ENCODE data around the gene PLEKHH1.

PLEKHH1 gene

DNA sequence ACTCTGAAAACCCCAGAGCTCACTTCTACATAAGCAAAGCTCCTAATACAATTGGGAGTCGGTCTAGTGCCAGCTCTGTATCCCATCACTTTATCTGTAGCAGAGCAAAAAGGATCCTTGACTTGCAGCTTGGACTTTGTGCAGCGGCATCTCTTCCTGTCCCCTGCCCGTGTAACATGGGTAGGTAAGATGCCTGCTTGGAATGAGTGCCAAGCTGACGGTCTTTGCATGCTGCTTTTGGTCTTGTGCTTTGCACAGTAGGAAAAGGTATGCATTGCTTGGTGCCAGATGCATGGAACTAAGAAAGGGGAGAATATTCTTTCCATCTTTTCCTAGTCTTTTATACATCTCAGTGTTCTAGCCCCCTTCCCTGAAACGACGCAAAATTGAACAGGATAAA, 6.9 kb upstream of the PLEKHH1 start:
- no peaks in the 10 kb centered on the region for H3K9me2 ChIP-seq (replicated peaks; ENCODE audit: control insufficient read depth, low read length)
- H3K27me3 ChIP-seq (ENCODE audit: control insufficient read depth, low read length) = peaks cover 53% of the 10 kb centered on the region

DNA sequence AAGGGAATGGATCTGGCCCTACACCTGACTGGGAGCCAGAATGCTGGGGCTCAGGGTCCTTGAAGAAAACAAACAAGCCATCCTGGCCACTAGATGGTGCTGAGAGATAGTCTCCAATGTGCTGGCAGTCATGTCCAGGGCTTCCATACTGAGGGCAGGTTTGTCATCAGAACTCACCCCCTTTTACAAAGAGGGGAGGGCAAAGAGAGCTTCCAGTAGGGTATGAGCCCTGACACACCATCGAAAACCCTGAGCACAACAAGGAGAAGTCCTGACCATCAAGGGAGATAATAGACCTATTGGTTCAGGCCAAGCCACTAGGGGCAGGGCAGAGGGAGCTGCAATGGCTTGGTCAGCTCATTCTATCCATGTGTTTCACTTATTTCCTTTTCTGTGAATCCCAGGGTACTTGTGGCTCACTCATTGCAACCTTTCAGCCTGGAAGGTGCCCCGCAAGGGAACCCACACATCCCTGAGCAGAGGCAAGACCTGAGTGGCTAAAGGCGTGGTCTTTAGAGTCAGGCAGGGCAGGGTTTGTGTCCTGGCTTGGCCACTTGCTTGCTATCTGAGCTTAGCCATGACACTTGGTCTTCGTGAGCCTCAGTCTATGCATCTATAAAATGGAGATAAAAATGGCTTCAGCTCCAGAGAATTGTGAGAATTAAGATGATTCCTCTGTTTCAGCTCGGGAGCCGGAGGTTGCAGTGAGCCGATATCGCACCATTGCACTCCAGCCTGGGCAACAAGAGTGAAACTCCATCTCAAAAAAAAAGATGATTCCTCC, 6.2 kb upstream of the PLEKHH1 start:
- Histone ChIP-seq H3K36me3 (ENCODE audit: control insufficient read depth, low read length) (no peaks in the 10 kb centered on the region), H3K4me3 (ENCODE audit: low read length) (no peak overlapping the region), H4K20me1 (ENCODE audit: control insufficient read depth, insufficient read depth, low read depth, low read length) (no peaks in the 10 kb centered on the region), H3K9me2 (replicated peaks; ENCODE audit: control insufficient read depth, low read length) (no peaks in the 10 kb centered on the region), H3K4me2 (ENCODE audit: low read length) (no peak overlapping the region), H3F3A (ENCODE audit: control insufficient read depth, insufficient read depth) (no peaks in the 10 kb centered on the region), H3K79me2 (ENCODE audit: control insufficient read depth, low read length) (no peaks in the 10 kb centered on the region), H3K27ac (ENCODE audit: low read depth, low read length) (no peak overlapping the region), H3K27me3 (ENCODE audit: control insufficient read depth, low read length) (peaks cover 48% of the 10 kb centered on the region), H3K9me3 (ENCODE audit: control insufficient read depth, insufficient read depth, low read length) (no peaks in the 10 kb centered on the region), H3K4me1 (ENCODE audit: control insufficient read depth, low read length) (peaks cover 9% of the 10 kb centered on the region)
- TF ChIP-seq, protein P1, sequence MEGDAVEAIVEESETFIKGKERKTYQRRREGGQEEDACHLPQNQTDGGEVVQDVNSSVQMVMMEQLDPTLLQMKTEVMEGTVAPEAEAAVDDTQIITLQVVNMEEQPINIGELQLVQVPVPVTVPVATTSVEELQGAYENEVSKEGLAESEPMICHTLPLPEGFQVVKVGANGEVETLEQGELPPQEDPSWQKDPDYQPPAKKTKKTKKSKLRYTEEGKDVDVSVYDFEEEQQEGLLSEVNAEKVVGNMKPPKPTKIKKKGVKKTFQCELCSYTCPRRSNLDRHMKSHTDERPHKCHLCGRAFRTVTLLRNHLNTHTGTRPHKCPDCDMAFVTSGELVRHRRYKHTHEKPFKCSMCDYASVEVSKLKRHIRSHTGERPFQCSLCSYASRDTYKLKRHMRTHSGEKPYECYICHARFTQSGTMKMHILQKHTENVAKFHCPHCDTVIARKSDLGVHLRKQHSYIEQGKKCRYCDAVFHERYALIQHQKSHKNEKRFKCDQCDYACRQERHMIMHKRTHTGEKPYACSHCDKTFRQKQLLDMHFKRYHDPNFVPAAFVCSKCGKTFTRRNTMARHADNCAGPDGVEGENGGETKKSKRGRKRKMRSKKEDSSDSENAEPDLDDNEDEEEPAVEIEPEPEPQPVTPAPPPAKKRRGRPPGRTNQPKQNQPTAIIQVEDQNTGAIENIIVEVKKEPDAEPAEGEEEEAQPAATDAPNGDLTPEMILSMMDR (IDR thresholded peaks at IDR 0.05; ENCODE audit: low read depth, low read length, poor library complexity, severe bottlenecking) = peak; percentile 98
- no peak for TF ChIP-seq EZH2phosphoT487 (IDR thresholded peaks at IDR 0.05; ENCODE audit: borderline replicate concordance, low read length)

More for the DNA sequence above, 6.9 kb upstream of the PLEKHH1 start:
- Histone ChIP-seq H3K36me3 (ENCODE audit: control insufficient read depth, low read length) (no peaks in the 10 kb centered on the region), H4K20me1 (ENCODE audit: control insufficient read depth, insufficient read depth, low read depth, low read length) (no peaks in the 10 kb centered on the region), H3K4me1 (ENCODE audit: control insufficient read depth, low read length) (peaks cover 9% of the 10 kb centered on the region), H3K9me3 (ENCODE audit: control insufficient read depth, insufficient read depth, low read length) (no peaks in the 10 kb centered on the region), H3K27ac (ENCODE audit: low read depth, low read length) (no peak overlapping the region), H3F3A (ENCODE audit: control insufficient read depth, insufficient read depth) (no peaks in the 10 kb centered on the region), H3K79me2 (ENCODE audit: control insufficient read depth, low read length) (no peaks in the 10 kb centered on the region), H3K4me2 (ENCODE audit: low read length) (no peak overlapping the region), H3K4me3 (ENCODE audit: low read length) (no peak overlapping the region)
- TF ChIP-seq, protein P1 (IDR thresholded peaks at IDR 0.05; ENCODE audit: low read depth, low read length, poor library complexity, severe bottlenecking) = no peak
- TF ChIP-seq EZH2phosphoT487 (IDR thresholded peaks at IDR 0.05; ENCODE audit: borderline replicate concordance, low read length) = no peak

DNA sequence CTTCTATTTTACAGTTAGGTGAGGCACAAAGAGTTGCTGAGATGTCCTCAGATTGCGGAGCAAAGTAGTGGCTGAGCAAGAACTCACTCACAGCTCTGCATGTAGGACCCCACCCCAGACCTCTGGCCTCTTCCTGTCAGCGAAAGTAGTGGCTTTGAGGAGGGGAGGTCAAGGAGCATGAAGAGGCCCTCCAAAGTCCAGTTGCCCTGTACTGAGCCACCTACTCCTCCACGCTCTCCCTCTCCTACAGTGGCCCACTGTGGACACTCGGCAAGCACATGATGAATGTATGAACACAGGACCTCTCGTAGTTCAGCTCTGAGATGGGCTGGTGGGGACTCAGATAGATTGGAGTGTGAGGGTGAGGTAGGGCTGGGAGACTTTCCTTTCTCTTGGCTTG, 5.3 kb upstream of the PLEKHH1 start:
- no peaks in the 10 kb centered on the region for H3K9me2 ChIP-seq (replicated peaks; ENCODE audit: control insufficient read depth, low read length)
- H3K27ac ChIP-seq (ENCODE audit: low read depth, low read length) = no peak overlapping the region
- H3K9me3 ChIP-seq (ENCODE audit: control insufficient read depth, insufficient read depth, low read length) = no peaks in the 10 kb centered on the region
- no peaks in the 10 kb centered on the region for H3F3A ChIP-seq (ENCODE audit: control insufficient read depth, insufficient read depth)
- H3K36me3 ChIP-seq (ENCODE audit: control insufficient read depth, low read length) = no peaks in the 10 kb centered on the region
- H3K4me2 ChIP-seq (ENCODE audit: low read length) = no peak overlapping the region
- H4K20me1 ChIP-seq (ENCODE audit: control insufficient read depth, insufficient read depth, low read depth, low read length) = no peaks in the 10 kb centered on the region
- TF ChIP-seq, protein P1 (IDR thresholded peaks at IDR 0.05; ENCODE audit: low read depth, low read length, poor library complexity, severe bottlenecking) = no peak
- no peak for TF ChIP-seq EZH2phosphoT487 (IDR thresholded peaks at IDR 0.05; ENCODE audit: borderline replicate concordance, low read length)
- H3K79me2 ChIP-seq (ENCODE audit: control insufficient read depth, low read length) = no peaks in the 10 kb centered on the region
- H3K27me3 ChIP-seq (ENCODE audit: control insufficient read depth, low read length) = peaks cover 50% of the 10 kb centered on the region
- H3K4me3 ChIP-seq (ENCODE audit: low read length) = no peak overlapping the region
- peaks cover 11% of the 10 kb centered on the region for H3K4me1 ChIP-seq (ENCODE audit: control insufficient read depth, low read length)

All from DOHH2 (cell line).